Measurements from ENCODE around the gene LDHAL6B.

The LDHAL6B gene

DNA sequence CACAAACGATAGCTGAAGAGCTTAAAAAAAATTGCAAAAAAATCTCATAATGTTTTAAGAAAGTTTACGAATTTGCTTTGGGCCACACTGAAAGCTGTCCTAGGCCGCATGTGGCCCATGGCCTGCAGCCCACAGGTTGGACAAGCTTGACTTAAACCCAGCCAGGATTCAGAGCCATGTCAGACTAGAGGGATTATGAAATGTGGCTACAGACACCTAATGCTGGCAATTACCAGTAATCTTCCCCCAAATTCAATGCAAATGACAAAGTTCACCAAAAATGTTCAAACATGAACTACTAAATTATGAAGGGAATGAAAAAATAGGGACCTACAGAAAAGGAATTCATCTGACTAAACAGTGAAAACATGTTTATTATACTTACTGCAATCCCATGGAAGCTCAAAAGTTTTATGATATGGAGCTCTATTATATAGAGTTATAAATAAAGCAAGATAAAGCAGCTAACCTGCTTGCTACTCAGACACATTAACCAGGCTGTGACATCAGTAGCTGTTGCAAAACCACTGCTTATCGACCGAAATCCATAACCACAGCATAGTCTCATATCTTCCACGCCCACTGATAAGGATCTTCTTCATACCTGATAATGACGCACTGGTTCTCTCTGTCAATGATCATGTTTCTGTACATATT, 49.2 kb downstream of the LDHAL6B start:
- no peak for DNase-seq

DNA sequence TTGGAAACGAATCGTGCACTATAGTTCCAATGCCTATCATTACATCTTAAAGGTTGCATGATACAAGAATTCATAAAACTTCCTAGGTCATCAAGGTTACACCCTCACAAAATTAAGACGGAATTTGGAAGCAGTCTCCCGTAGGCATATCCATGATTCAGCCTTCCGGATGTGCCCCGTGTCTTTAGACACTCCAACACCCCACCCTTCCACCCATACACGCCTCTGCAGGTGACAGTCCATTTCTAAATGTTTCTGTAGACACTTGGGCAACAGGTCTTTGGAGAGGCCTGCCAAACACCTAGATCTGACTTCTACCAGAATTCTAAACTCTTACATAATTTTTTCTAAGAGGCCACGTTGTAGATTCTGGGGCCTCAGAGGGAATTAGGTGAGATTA, 49.8 kb downstream of the LDHAL6B start:
- DNase-seq: no peak

DNA sequence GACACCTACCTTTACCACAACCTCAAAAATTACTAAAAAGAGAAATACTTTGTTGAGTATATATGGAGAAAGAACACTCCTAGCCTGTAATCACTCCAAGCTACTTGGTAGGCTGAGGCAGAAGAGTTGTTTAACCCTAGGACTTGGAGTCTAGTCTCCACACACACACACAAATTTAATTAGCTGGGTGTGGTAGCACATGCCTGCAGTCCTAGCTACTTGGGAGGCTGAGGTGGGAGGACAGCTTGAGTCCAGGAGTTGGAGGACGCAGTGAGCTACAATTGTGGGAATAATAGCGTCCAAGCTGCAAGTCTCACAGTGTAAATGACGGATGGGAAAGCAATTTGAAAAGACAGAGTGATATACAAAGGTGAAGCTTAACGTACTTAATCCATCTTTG, 50.5 kb downstream of the LDHAL6B start:
- no peak for DNase-seq

All from NCI-H1105 (cell line).